DOHH2 (cell line): Measurements from ENCODE around the gene WARS2.

ENCODE experiments used
- CTCF ChIP-seq: fragments of 200-600 bp; sonication (generic); IDR thresholded peaks from one replicate; pipeline ENCODE4 v1.5.1; 2014; ENCODE audit warnings: antibody characterized with exemption, mild to moderate bottlenecking, low read depth, low read length; ENCODE audit not compliant: poor library complexity, severe bottlenecking
- EZH2phosphoT487 ChIP-seq: fragments of 200-600 bp; sonication (generic); IDR thresholded peaks from 2 replicates; pipeline ENCODE4 v1.6.1; 2017; ENCODE audit warnings: borderline replicate concordance, mild to moderate bottlenecking, antibody characterized with exemption, low read length, moderate library complexity, mixed read lengths

GRCh38 chr1:119004129-119004527 is 136.3 kb downstream of the WARS2 start:
- no peak for TF ChIP-seq CTCF
- no peak for TF ChIP-seq EZH2phosphoT487
